Heart left ventricle (tissue), 16 donors: ENCODE results near the gene HDLBP. TPM values are rescaled to one million over a fixed set of nuclear protein-coding genes. Genes with fewer than 3 reads are reported as not detected.

Experiments
- ATAC-seq, 4 donors: fragments of 200-7000 bp; cut with Tn5 transposase; one replicate each; pipeline ENCODE4 v1.9.1; 2020 to 2022; ENCODE audit warnings: moderate library complexity in 4 of 4, mild to moderate bottlenecking in 3 of 4, moderate number of reproducible peaks in 1 of 4
- DNase-seq, 5 donors: peaks; one replicate each; pipeline ENCODE4 v3.0.0-alpha.2; 2020
- H3K27ac ChIP-seq, 12 donors: fragments of 200-600 bp; sonication (generic) in 4 of 12; one replicate each; pipeline versions ENCODE4 v1.5.0 to v1.8.0; 2016 to 2022; ENCODE audit warnings: mild to moderate bottlenecking in 2 of 12
- H3K27me3 ChIP-seq, 9 donors: fragments of 200-600 bp; sonication (generic) in 2 of 9; one replicate each; pipeline versions ENCODE4 v1.5.1 to v1.8.0; 2016 to 2022; ENCODE audit warnings: mild to moderate bottlenecking in 3 of 9
- H3K36me3 ChIP-seq, 9 donors: fragments of 200-600 bp; sonication (generic) in 2 of 9; one replicate each; pipeline versions ENCODE4 v1.5.0 to v1.8.0; 2018 to 2022; ENCODE audit warnings: mild to moderate bottlenecking in 2 of 9
- H3K4me1 ChIP-seq, 12 donors: fragments of 200-600 bp; sonication (generic) in 4 of 12; one replicate each; pipeline versions ENCODE4 v1.5.0 to v1.8.0; 2016 to 2022; ENCODE audit warnings: mild to moderate bottlenecking in 3 of 12
- H3K4me3 ChIP-seq, 12 donors: fragments of 200-600 bp; sonication (generic) in 4 of 12; one replicate each; pipeline versions ENCODE4 v1.5.0 to v1.8.0; 2017 to 2022; ENCODE audit warnings: mild to moderate bottlenecking in 9 of 12, moderate library complexity in 4 of 12
- H3K9me3 ChIP-seq, 12 donors: fragments of 200-600 bp; sonication (generic) in 4 of 12; one replicate each; pipeline versions ENCODE4 v1.5.0 to v1.8.0; 2016 to 2022; ENCODE audit warnings: mild to moderate bottlenecking in 1 of 12
- CTCF ChIP-seq, 12 donors: fragments of 200-600 bp; sonication (generic) in 4 of 12; IDR thresholded peaks; one replicate each; pipeline versions ENCODE4 v1.5.0 to v1.8.0; 2018 to 2022; ENCODE audit warnings: antibody characterized with exemption in 12 of 12, mild to moderate bottlenecking in 5 of 12
- POLR2A ChIP-seq, 2 donors: fragments of 450-650 bp; IDR thresholded peaks; one replicate each; pipeline ENCODE4 v1.6.1; 2017; ENCODE audit warnings: antibody characterized with exemption in 2 of 2, mild to moderate bottlenecking in 2 of 2, moderate library complexity in 2 of 2
- WGBS, 4 donors: extraction: QIAGEN DNeasy Blood & Tissue Kit in 2 of 4; methylation state at CpG; one replicate each; pipeline versions ENCODE4 v1.1.5 to v1.1.7; 2013 to 2018; 5-methylcytosine and 5-hydroxymethylcytosine counted together
- intact Hi-C, 10 donors: fragments of 100-400 bp; cut with DNase I; formaldehyde crosslinking; loops; one replicate each; pipeline versions ENCODE4 v1.11.1 to v1.14.2; 2022
- polyA plus RNA-seq, 2 donors: library from polyadenylated mRNA; stranded (reverse); fragments of 200-250 nt; gene quantifications; one replicate each; pipeline ENCODE4 v1.2.3, GENCODE V29; 2013
- total RNA-seq, 9 donors: library from RNA; depleted of rRNA in 2 of 9; stranded (reverse); fragments of >200 nt in 2 of 9; fragmentation: NEBNext Ultra II Directional in 3 of 9; extraction: Animal tissue kit (Norgen Biotek cat#: 25700) in 3 of 9; gene quantifications; one replicate each; pipeline versions ENCODE4 v1.1.0 to v1.2.4, GENCODE V29; 2016 to 2023
- donor health status: ischemic (EF 13 %, LVEDD 7.1; RV severe dilation, severe dysfunction).
- donor health status: healthy with polysubstance abuse.
- donor health status: DM: no; HTN: yes; CAD: no.
- donor health status: DM: no; HTN: no; CAD: no.
- donor health status: ischemic (EF 25% LVEDD 6.9; RV normal size, moderate dysfunction).
- donor health status: ischemic (EF 25% LVEDD 5.7; RV mildly dilated, moderate dysfunction).
- donor health status: healthy.
- donor health status: DM: yes; HTN: yes; CAD: no.
- donor health status: ischemic (EF 35%, LVEDD 5.7; RV mildly dilated, moderate dysfunction).
- donor health status: nonischemic (EF 11% LVEDD 7.7; RV severe dilation, severe dysfunction).
- donor health status: DM: yes; HTN: yes; CAD: no.
- donor health status: PGD.
- donor health status: ischemic (EF 29% LVEDD 5.4; RV normal size, mild dysfunction).
- donor health status: nonischemic (EF 23%, LVEDD 6.1; RV moderate dilation, normal function).

Gene HDLBP
- total and polyA plus RNA-seq, 11 donors: 220 to 407 (median 343) TPM

GRCh38 chr2:241204490-241204889, 111.0 kb downstream of the HDLBP start:
- no peaks in the 10 kb centered on the region for H3K36me3 ChIP-seq
- H3K9me3 ChIP-seq: no peaks in the 10 kb centered on the region
- no peak for ATAC-seq
- H3K4me1 ChIP-seq: no peaks in the 10 kb centered on the region
- TF ChIP-seq CTCF (IDR thresholded peaks at IDR 0.05): no peak
- no peak for TF ChIP-seq POLR2A (IDR thresholded peaks at IDR 0.05)
- H3K4me3 ChIP-seq: no peak overlapping the region
- no peaks in the 10 kb centered on the region for H3K27me3 ChIP-seq
- DNase-seq: peak in 1 of 5 donors; percentile 58
- WGBS, 4 donors: 69 to 81% (median 76%) methylated on average over 4 of the region's 4 CpGs
- intact Hi-C loops: no loop called here
- H3K27ac ChIP-seq: no peak overlapping the region

GRCh38 chr2:241204010-241204384, 111.5 kb downstream of the HDLBP start:
- H3K27me3 ChIP-seq: no peaks in the 10 kb centered on the region
- H3K9me3 ChIP-seq: no peaks in the 10 kb centered on the region
- no peak for TF ChIP-seq CTCF (IDR thresholded peaks at IDR 0.05)
- no peak for TF ChIP-seq POLR2A (IDR thresholded peaks at IDR 0.05)
- H3K27ac ChIP-seq: no peak overlapping the region
- no peaks in the 10 kb centered on the region for H3K4me1 ChIP-seq
- 86 to 97% (median 88%) methylated on average over 4 to 10 of the region's 10 CpGs for WGBS, 4 donors
- H3K4me3 ChIP-seq: no peak overlapping the region
- no peaks in the 10 kb centered on the region for H3K36me3 ChIP-seq
- intact Hi-C loops: no loop called here
- DNase-seq (peak in 1 of 5 donors; percentile 49), ATAC-seq (no peak)

GRCh38 chr2:241203218-241204009, 112.1 kb downstream of the HDLBP start:
- Histone ChIP-seq H3K27ac (no peak overlapping the region), H3K4me3 (no peak overlapping the region), H3K27me3 (no peaks in the 10 kb centered on the region), H3K36me3 (no peaks in the 10 kb centered on the region), H3K9me3 (no peaks in the 10 kb centered on the region), H3K4me1 (no peaks in the 10 kb centered on the region)
- WGBS, 4 donors: 91 to 96% (median 95%) methylated on average over 8 to 27 of the region's 27 CpGs
- ATAC-seq: no peak
- no peak for TF ChIP-seq CTCF (IDR thresholded peaks at IDR 0.05)
- TF ChIP-seq POLR2A (IDR thresholded peaks at IDR 0.05): no peak
- intact Hi-C loops: no loop called here
- DNase-seq: peak in 1 of 5 donors; percentile 54

- intact Hi-C loops: no loop called here
- Histone ChIP-seq H3K4me1 (no peaks in the 10 kb centered on the region), H3K27me3 (no peaks in the 10 kb centered on the region), H3K9me3 (no peaks in the 10 kb centered on the region), H3K36me3 (no peaks in the 10 kb centered on the region), H3K4me3 (no peak overlapping the region), H3K27ac (no peak overlapping the region)
- TF ChIP-seq CTCF (IDR thresholded peaks at IDR 0.05) (no peak), POLR2A (IDR thresholded peaks at IDR 0.05) (no peak)
- DNase-seq (peak in 1 of 5 donors; percentile 52), ATAC-seq (no peak)
- 90 to 93% (median 92%) methylated on average over 8 to 9 of the region's 9 CpGs for WGBS, 4 donors
Measured at GRCh38 chr2:241202681-241203080, 112.8 kb downstream of the HDLBP start.
